ENCODE measurements around the gene ZNF12. TPM values are rescaled to one million over a fixed set of nuclear protein-coding genes. Genes with fewer than 3 reads are reported as not detected.

Gene ZNF12
- polyA plus RNA-seq, 1 of the 3 experiments (the other 2 are of a cell fraction) = 9.5 TPM

GRCh38 chr7:6656413-6656812 lies 50.3 kb downstream of the ZNF12 start:
- Histone ChIP-seq H3K27ac (ENCODE audit: low read depth in 2 of 2, low read length in 1 of 2) (no peak overlapping the region), H3K4me2 (no peak overlapping the region), H3K27me3 (ENCODE audit: insufficient read depth) (no peaks in the 10 kb centered on the region), H2AFZ (ENCODE audit: low read depth) (no peak overlapping the region), H3K4me1 (ENCODE audit: control insufficient read depth in 1 of 2, insufficient read depth in 2 of 2, low read depth in 1 of 2, low read length in 1 of 2) (peaks cover 0 to 13% of the 10 kb centered on the region in 2 experiments; a peak in 1 of 4 replicates), H3K36me3 (replicated peaks in 1 of 2; ENCODE audit: control insufficient read depth in 1 of 2, insufficient read depth in 2 of 2, low read length in 1 of 2) (peaks cover 21 to 38% of the 10 kb centered on the region in 2 experiments), H3K4me3 (ENCODE audit: low read depth in 2 of 2, low read length in 1 of 2) (no peak overlapping the region), H3K79me2 (ENCODE audit: insufficient read depth) (no peaks in the 10 kb centered on the region), H3K9ac (no peak overlapping the region), H3K9me2 (no peaks in the 10 kb centered on the region), H4K20me1 (ENCODE audit: insufficient read depth) (no peaks in the 10 kb centered on the region), H3F3A (replicated peaks; ENCODE audit: insufficient read depth) (peaks cover 11% of the 10 kb centered on the region), H3K9me3 (no peaks in the 10 kb centered on the region)
- over 99% methylated on average over 9 of the region's 9 CpGs for WGBS (ENCODE audit: low lambda C conversion rate)
- TF ChIP-seq TAF1 (IDR thresholded peaks at IDR 0.05; ENCODE audit: borderline replicate concordance, low read depth, low read length) = no peak
- DNase-seq = no peak
- CTCF ChIA-PET = interaction anchor here (1.0 kb wide), 1 partner anchor 15 kb away, joined by 3 read pairs; no protein-coding TSS in a partner anchor
- POLR2A ChIA-PET = no interaction called here

- DNase-seq = peak; percentile 44
- Histone ChIP-seq H3K4me3 (ENCODE audit: low read depth in 2 of 2, low read length in 1 of 2) (no peak overlapping the region), H3F3A (replicated peaks; ENCODE audit: insufficient read depth) (peaks cover 11% of the 10 kb centered on the region), H3K27me3 (ENCODE audit: insufficient read depth) (no peaks in the 10 kb centered on the region), H4K20me1 (ENCODE audit: insufficient read depth) (no peaks in the 10 kb centered on the region), H3K4me1 (ENCODE audit: control insufficient read depth in 1 of 2, insufficient read depth in 2 of 2, low read depth in 1 of 2, low read length in 1 of 2) (peaks cover 0 to 13% of the 10 kb centered on the region in 2 experiments; a peak in 1 of 4 replicates), H3K4me2 (no peak overlapping the region), H3K27ac (ENCODE audit: low read depth in 2 of 2, low read length in 1 of 2) (no peak overlapping the region), H3K9me2 (no peaks in the 10 kb centered on the region), H3K9ac (no peak overlapping the region), H3K79me2 (ENCODE audit: insufficient read depth) (no peaks in the 10 kb centered on the region), H3K9me3 (no peaks in the 10 kb centered on the region), H3K36me3 (replicated peaks in 1 of 2; ENCODE audit: control insufficient read depth in 1 of 2, insufficient read depth in 2 of 2, low read length in 1 of 2) (peaks cover 27 to 39% of the 10 kb centered on the region in 2 experiments), H2AFZ (ENCODE audit: low read depth) (no peak overlapping the region)
- ChIA-PET CTCF (no interaction called here), POLR2A (no interaction called here)
- TF ChIP-seq NRF1 (IDR thresholded peaks at IDR 0.05; ENCODE audit: low read depth, low read length) = no peak
- no peak for TF ChIP-seq USF1 (IDR thresholded peaks at IDR 0.05; ENCODE audit: borderline replicate concordance, low read depth)
- TF ChIP-seq CHD2 (IDR thresholded peaks at IDR 0.05; ENCODE audit: low read length, partially characterized antibody) = no peak
- no peak for TF ChIP-seq JUND (IDR thresholded peaks at IDR 0.05)
- no peak for TF ChIP-seq GATA2 (CRISPR knock-in tag; IDR thresholded peaks at IDR 0.05)
- no peak for TF ChIP-seq SMC3 (IDR thresholded peaks at IDR 0.05; ENCODE audit: low read depth, low read length)
- TF ChIP-seq TEAD4 (IDR thresholded peaks at IDR 0.05; ENCODE audit: borderline replicate concordance, insufficient read depth) = no peak
- WGBS (ENCODE audit: low lambda C conversion rate) = 99% methylated on average over 16 of the region's 17 CpGs
Observed at GRCh38 chr7:6655636-6656385, 50.9 kb downstream of the ZNF12 start.

- WGBS (ENCODE audit: low lambda C conversion rate) = 96% methylated on average over 48 of the region's 48 CpGs
- ChIA-PET POLR2A (no interaction called here), CTCF (no interaction called here)
- no peak overlapping the region for H3K9ac ChIP-seq
- TF ChIP-seq RCOR1 (IDR thresholded peaks at IDR 0.05; ENCODE audit: low read length) = no peak
- TF ChIP-seq USF2 (IDR thresholded peaks at IDR 0.05; ENCODE audit: borderline replicate concordance, low read depth, low read length) = no peak
- no peak for TF ChIP-seq TAF1 (IDR thresholded peaks at IDR 0.05; ENCODE audit: borderline replicate concordance, low read depth, low read length)
- no peaks in the 10 kb centered on the region for H3K27me3 ChIP-seq (ENCODE audit: insufficient read depth)
- no peak overlapping the region for H2AFZ ChIP-seq (ENCODE audit: low read depth)
- H3K9me2 ChIP-seq = no peaks in the 10 kb centered on the region
- H3K4me1 ChIP-seq (ENCODE audit: control insufficient read depth in 1 of 2, insufficient read depth in 2 of 2, low read depth in 1 of 2, low read length in 1 of 2) = peaks cover 0 to 13% of the 10 kb centered on the region in 2 experiments; a peak in 1 of 4 replicates
- no peak overlapping the region for H3K4me2 ChIP-seq
- H3F3A ChIP-seq (replicated peaks; ENCODE audit: insufficient read depth) = peaks cover 11% of the 10 kb centered on the region
- H4K20me1 ChIP-seq (ENCODE audit: insufficient read depth) = no peaks in the 10 kb centered on the region
- no peak overlapping the region for H3K4me3 ChIP-seq (ENCODE audit: low read depth in 2 of 2, low read length in 1 of 2)
- H3K27ac ChIP-seq (ENCODE audit: low read depth in 2 of 2, low read length in 1 of 2) = no peak overlapping the region
- H3K79me2 ChIP-seq (ENCODE audit: insufficient read depth) = no peaks in the 10 kb centered on the region
- peaks cover 33 to 47% of the 10 kb centered on the region in 2 experiments for H3K36me3 ChIP-seq (replicated peaks in 1 of 2; ENCODE audit: control insufficient read depth in 1 of 2, insufficient read depth in 2 of 2, low read length in 1 of 2)
- no peaks in the 10 kb centered on the region for H3K9me3 ChIP-seq
- DNase-seq = peak; percentile 44
Observed at GRCh38 chr7:6654842-6655610, 51.7 kb downstream of the ZNF12 start.
